ENCODE data around the gene BTBD10.

BTBD10 gene

DNA sequence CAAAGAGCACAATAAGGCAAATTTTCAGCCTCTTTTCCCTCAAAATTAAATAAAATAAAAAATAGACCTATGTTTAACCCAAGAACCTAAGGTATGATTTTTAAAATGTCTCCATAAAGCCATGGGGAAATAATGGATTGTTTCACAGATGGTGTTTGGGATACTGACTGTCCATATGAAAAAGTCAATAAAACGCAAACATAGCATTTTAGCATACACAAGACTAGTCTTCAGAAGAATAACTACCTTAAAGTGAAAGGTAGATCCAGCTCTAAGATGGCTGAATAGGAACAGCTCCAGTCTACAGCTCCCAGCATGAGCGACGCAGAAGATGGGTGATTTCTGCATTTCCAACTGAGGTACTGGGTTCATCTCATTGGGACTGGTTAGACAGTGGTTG is 16.7 kb upstream of the BTBD10 start:
- ATAC-seq, result no peak
- TF ChIP-seq, protein P1, sequence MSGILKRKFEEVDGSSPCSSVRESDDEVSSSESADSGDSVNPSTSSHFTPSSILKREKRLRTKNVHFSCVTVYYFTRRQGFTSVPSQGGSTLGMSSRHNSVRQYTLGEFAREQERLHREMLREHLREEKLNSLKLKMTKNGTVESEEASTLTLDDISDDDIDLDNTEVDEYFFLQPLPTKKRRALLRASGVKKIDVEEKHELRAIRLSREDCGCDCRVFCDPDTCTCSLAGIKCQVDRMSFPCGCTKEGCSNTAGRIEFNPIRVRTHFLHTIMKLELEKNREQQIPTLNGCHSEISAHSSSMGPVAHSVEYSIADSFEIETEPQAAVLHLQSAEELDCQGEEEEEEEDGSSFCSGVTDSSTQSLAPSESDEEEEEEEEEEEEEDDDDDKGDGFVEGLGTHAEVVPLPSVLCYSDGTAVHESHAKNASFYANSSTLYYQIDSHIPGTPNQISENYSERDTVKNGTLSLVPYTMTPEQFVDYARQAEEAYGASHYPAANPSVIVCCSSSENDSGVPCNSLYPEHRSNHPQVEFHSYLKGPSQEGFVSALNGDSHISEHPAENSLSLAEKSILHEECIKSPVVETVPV (CRISPR knock-in tag; IDR thresholded peaks at IDR 0.05), result no peak
- TF ChIP-seq, protein P2, sequence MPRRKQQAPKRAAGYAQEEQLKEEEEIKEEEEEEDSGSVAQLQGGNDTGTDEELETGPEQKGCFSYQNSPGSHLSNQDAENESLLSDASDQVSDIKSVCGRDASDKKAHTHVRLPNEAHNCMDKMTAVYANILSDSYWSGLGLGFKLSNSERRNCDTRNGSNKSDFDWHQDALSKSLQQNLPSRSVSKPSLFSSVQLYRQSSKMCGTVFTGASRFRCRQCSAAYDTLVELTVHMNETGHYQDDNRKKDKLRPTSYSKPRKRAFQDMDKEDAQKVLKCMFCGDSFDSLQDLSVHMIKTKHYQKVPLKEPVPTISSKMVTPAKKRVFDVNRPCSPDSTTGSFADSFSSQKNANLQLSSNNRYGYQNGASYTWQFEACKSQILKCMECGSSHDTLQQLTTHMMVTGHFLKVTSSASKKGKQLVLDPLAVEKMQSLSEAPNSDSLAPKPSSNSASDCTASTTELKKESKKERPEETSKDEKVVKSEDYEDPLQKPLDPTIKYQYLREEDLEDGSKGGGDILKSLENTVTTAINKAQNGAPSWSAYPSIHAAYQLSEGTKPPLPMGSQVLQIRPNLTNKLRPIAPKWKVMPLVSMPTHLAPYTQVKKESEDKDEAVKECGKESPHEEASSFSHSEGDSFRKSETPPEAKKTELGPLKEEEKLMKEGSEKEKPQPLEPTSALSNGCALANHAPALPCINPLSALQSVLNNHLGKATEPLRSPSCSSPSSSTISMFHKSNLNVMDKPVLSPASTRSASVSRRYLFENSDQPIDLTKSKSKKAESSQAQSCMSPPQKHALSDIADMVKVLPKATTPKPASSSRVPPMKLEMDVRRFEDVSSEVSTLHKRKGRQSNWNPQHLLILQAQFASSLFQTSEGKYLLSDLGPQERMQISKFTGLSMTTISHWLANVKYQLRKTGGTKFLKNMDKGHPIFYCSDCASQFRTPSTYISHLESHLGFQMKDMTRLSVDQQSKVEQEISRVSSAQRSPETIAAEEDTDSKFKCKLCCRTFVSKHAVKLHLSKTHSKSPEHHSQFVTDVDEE (CRISPR knock-in tag; IDR thresholded peaks at IDR 0.05), result no peak
- TF ChIP-seq ZNF70 (CRISPR knock-in tag; IDR thresholded peaks at IDR 0.05) (no peak), ZNF8 (CRISPR knock-in tag; IDR thresholded peaks at IDR 0.05) (no peak), RARB (CRISPR knock-in tag; IDR thresholded peaks at IDR 0.05) (no peak), PPARA (CRISPR knock-in tag; IDR thresholded peaks at IDR 0.05; ENCODE audit: borderline replicate concordance) (no peak), BACH2 (CRISPR knock-in tag; IDR thresholded peaks at IDR 0.05; ENCODE audit: borderline replicate concordance) (no peak)

DNA sequence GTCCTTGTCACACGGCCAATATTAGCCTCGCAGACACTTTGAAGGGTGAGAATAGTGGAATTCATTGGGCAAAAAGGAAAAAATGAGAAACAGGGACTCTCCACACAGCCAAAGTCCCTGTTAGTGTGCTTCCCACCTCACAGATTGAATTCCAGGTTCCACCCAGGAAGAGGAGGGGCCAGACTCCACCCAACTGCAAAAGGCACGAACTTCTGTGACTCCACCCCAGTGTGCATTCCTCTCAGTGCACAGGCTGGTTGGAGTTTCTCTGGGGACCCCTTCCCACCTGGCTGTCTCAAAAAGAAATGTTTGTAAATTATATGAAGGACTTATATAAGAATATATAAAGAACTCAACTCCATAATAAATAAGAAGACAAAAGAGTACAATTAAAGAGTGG is 12.1 kb upstream of the BTBD10 start:
- ATAC-seq, result no peak
- TF ChIP-seq TCF4 (CRISPR knock-in tag; IDR thresholded peaks at IDR 0.05; ENCODE audit: borderline replicate concordance), result no peak
- TF ChIP-seq, protein P3, sequence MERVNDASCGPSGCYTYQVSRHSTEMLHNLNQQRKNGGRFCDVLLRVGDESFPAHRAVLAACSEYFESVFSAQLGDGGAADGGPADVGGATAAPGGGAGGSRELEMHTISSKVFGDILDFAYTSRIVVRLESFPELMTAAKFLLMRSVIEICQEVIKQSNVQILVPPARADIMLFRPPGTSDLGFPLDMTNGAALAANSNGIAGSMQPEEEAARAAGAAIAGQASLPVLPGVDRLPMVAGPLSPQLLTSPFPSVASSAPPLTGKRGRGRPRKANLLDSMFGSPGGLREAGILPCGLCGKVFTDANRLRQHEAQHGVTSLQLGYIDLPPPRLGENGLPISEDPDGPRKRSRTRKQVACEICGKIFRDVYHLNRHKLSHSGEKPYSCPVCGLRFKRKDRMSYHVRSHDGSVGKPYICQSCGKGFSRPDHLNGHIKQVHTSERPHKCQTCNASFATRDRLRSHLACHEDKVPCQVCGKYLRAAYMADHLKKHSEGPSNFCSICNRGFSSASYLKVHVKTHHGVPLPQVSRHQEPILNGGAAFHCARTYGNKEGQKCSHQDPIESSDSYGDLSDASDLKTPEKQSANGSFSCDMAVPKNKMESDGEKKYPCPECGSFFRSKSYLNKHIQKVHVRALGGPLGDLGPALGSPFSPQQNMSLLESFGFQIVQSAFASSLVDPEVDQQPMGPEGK (CRISPR knock-in tag; IDR thresholded peaks at IDR 0.05; ENCODE audit: borderline replicate concordance), result no peak
- no peak for TF ChIP-seq SNAI2 (CRISPR knock-in tag; IDR thresholded peaks at IDR 0.05)
- TF ChIP-seq GLIS3 (CRISPR knock-in tag; IDR thresholded peaks at IDR 0.05), result no peak
- TF ChIP-seq, protein P4, sequence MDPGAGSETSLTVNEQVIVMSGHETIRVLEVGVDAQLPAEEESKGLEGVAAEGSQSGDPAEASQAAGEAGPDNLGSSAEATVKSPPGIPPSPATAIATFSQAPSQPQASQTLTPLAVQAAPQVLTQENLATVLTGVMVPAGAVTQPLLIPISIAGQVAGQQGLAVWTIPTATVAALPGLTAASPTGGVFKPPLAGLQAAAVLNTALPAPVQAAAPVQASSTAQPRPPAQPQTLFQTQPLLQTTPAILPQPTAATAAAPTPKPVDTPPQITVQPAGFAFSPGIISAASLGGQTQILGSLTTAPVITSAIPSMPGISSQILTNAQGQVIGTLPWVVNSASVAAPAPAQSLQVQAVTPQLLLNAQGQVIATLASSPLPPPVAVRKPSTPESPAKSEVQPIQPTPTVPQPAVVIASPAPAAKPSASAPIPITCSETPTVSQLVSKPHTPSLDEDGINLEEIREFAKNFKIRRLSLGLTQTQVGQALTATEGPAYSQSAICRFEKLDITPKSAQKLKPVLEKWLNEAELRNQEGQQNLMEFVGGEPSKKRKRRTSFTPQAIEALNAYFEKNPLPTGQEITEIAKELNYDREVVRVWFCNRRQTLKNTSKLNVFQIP (CRISPR knock-in tag; IDR thresholded peaks at IDR 0.05; ENCODE audit: borderline replicate concordance, low read depth), result no peak
- TF ChIP-seq CSDC2 (CRISPR knock-in tag; IDR thresholded peaks at IDR 0.05), result no peak
- no peak for TF ChIP-seq ZFP30 (CRISPR knock-in tag; IDR thresholded peaks at IDR 0.05)
- TF ChIP-seq ARNTL (CRISPR knock-in tag; IDR thresholded peaks at IDR 0.05; ENCODE audit: borderline replicate concordance, low read depth), result no peak
- TF ChIP-seq ZC3H10 (CRISPR knock-in tag; IDR thresholded peaks at IDR 0.05), result no peak
- TF ChIP-seq BACH2 (CRISPR knock-in tag; IDR thresholded peaks at IDR 0.05; ENCODE audit: borderline replicate concordance), result no peak
- no peak for TF ChIP-seq ISL1 (CRISPR knock-in tag; IDR thresholded peaks at IDR 0.05)
- no peak for TF ChIP-seq RARB (CRISPR knock-in tag; IDR thresholded peaks at IDR 0.05)
- no peak for TF ChIP-seq TOX (CRISPR knock-in tag; IDR thresholded peaks at IDR 0.05; ENCODE audit: borderline replicate concordance)

DNA sequence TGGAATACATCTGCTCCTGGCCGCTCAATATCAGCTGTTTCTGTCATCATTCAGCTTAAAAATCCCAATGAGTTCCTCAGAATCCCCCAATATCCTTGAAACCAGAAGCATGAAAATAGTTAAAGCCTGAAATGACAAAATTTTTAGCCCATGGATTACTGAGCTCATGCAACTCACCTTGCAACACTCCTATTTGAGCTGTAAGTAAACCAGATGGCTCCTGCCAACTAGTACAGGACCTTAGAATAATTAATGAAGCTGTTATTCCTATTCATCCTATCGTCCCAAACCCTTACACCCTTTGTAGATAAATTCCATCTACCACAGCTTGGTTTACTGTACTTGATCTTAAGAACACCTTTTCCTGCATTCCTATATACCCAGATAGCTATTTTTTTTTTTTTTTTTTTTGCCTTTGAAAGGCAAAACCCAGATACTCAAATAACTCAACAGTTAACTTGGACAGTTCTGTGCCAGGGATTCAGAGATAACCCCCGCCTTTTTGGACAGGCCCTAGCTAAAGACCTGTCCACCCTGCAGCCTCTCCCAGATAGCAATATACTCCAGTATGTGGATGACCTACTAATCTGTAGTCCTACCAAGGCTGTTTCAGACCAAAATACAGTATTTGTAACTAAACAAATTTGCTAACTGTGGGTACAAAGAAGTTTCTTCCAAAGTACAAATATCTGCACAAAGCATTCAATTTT is 10.1 kb upstream of the BTBD10 start:
- ATAC-seq, result no peak
- TF ChIP-seq PPARA (CRISPR knock-in tag; IDR thresholded peaks at IDR 0.05; ENCODE audit: borderline replicate concordance) (no peak), GLIS3 (CRISPR knock-in tag; IDR thresholded peaks at IDR 0.05) (no peak), TCF4 (CRISPR knock-in tag; IDR thresholded peaks at IDR 0.05; ENCODE audit: borderline replicate concordance) (no peak), ZNF70 (CRISPR knock-in tag; IDR thresholded peaks at IDR 0.05) (no peak), BACH2 (CRISPR knock-in tag; IDR thresholded peaks at IDR 0.05; ENCODE audit: borderline replicate concordance) (no peak), ISL1 (CRISPR knock-in tag; IDR thresholded peaks at IDR 0.05) (no peak), OSR1 (CRISPR knock-in tag; IDR thresholded peaks at IDR 0.05) (no peak), ZNF565 (CRISPR knock-in tag; conservative IDR thresholded peaks at IDR 0.05; ENCODE audit: low read depth) (no peak), TOX (CRISPR knock-in tag; IDR thresholded peaks at IDR 0.05; ENCODE audit: borderline replicate concordance) (no peak), ESRRG (CRISPR knock-in tag; IDR thresholded peaks at IDR 0.05) (no peak)
- TF ChIP-seq, protein P1 (CRISPR knock-in tag; IDR thresholded peaks at IDR 0.05), result no peak
- TF ChIP-seq, protein P2 (CRISPR knock-in tag; IDR thresholded peaks at IDR 0.05), result no peak
- TF ChIP-seq, protein P3 (CRISPR knock-in tag; IDR thresholded peaks at IDR 0.05; ENCODE audit: borderline replicate concordance), result no peak

Data from SK-N-SH treated with all-trans-retinoic acid at 6 μM for 48 hours (cell line).